ENCODE data around the gene CCDC15.
"Not testable (repeated sequence)": the region's sequence is repeated elsewhere in the genome, so short reads cannot be mapped to it uniquely, and the experiment has no call there.

The CCDC15 gene

DNA sequence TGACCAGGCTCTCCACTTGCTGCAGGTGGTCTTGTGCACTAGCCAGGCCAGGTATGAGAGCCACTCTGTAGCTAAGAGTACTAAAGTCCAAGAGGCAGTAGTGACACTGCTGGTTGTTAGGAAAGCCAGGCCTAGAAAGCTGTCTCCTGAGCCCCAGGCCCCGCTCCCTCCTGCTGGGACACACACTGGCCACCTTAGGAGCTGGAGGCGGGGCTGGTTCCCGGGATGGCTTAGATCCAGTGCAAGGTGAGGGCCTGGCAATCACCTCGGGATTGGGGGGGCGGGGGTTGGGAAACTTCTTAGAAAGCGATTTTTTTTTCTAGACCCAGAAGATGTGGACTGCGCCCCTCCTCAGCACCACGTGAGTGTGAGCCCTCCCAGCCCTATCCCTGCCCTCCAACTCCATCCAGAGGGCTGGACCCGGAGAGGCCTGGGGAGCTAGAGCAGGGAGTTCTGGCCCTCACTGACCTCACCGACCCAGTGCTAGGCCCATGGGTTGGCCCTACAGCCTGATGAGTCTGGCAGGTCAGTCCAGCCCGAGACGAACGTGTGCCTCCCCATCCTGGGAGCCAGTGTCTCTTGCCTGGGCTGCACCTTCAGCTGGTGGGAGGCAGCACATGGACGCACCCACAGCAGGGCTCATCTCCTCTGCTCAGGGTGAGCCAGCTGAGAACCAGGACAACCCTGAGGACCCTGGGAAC, 127.2 kb downstream of the CCDC15 start:
- no peak for DNase-seq

DNA sequence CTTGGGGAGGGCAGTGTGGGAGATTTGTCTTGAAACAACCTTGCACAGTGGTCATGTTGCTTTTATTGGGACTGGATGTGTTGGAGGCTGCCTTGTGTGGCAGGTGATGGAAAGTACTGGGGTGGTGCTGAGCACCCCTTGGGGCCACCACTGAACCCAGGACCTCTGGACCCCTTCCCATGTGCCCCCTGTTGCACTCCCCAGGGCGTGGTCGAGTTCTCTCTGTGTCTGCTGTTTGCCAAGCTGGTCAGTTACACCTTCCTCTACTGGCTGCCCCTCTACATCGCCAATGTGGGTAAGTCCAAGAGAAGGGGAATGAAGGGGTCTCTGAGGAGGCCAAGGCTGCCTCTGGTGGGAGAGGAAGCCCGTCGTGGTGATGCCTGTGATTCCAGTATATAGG, 128.0 kb downstream of the CCDC15 start:
- no peak for DNase-seq
- no peak for TF ChIP-seq POLR2A (IDR thresholded peaks at IDR 0.05; ENCODE audit: low read length)
- no peak for TF ChIP-seq GATA1 (IDR thresholded peaks at IDR 0.05; ENCODE audit: low read depth, low read length)

More for the DNA sequence above, 127.2 kb downstream of the CCDC15 start:
- no peak for TF ChIP-seq POLR2A (IDR thresholded peaks at IDR 0.05; ENCODE audit: low read length)
- no peak for TF ChIP-seq GATA1 (IDR thresholded peaks at IDR 0.05; ENCODE audit: low read depth, low read length)

DNA sequence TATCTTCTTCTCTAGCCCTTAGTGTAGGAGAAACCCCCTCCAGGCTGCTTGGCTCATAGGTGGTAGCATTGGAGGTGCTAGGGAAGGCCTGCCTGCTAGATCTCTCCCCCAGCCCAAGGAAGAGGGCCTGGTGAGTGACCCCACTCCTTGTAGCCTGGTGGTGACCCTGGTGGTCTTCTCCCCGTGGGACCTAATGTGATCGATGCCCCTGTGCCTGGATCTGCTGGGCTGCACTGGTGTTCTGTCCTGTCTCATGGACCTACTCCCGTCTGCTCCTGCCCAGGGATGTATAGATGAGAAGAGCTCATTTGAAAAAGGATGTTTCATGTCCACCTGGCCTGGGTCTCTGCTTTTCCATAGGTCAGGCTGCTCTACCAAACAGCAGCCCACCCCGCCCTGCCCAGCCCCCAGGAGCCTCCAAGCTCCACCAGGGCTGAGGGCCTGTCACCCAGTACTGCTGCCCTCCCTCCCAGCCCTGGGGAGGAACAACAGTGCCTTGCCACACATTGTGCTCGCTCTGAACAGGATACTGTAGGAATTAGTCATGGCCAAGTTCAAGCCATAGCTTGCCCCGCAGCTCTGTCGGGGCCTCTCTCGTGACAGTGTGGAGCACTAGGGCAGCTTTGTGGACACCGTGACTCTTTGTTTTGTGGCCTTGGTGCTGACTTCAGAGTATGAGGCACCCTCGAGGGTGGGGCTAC, 128.8 kb downstream of the CCDC15 start:
- TF ChIP-seq GATA1 (IDR thresholded peaks at IDR 0.05; ENCODE audit: low read depth, low read length) (no peak), POLR2A (IDR thresholded peaks at IDR 0.05; ENCODE audit: low read length) (no peak)
- DNase-seq: no peak

DNA sequence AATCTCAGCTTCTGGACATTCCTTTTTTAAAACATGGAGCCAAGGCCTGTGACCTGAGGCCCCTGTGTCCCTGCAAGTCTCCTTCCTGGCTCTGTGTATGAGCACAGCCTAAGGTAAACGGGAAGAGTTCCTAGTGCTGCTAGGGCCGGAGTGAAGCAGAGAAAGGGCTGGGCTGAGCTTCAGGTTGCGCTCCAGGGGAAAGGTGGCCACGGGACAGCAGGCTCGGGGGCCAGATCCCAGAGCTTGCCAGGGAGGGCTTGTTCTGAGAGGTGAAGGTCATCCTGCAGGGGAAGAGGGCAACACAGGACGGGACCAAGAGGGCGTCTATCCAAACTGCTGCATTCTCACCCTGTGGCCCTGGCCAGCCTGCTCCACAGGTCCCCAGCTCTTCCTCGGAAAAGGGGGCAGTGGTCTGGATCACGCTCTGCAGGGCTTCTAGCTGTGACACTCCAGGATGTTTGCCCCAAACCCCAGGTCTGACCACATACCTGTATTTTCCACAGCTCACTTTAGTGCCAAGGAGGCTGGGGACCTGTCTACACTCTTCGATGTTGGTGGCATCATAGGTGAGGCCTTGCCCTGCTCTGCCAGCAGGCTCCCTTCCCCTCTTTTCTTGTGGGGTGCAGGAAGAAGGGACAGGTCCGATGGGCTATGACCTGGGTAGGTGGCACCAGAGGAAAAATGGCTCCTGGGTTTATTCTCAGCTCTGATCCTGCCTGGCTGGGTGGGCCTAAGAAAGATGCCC, 129.5 kb downstream of the CCDC15 start:
- no peak for TF ChIP-seq GATA1 (IDR thresholded peaks at IDR 0.05; ENCODE audit: low read depth, low read length)
- TF ChIP-seq POLR2A (IDR thresholded peaks at IDR 0.05; ENCODE audit: low read length): no peak
- DNase-seq: no peak

DNA sequence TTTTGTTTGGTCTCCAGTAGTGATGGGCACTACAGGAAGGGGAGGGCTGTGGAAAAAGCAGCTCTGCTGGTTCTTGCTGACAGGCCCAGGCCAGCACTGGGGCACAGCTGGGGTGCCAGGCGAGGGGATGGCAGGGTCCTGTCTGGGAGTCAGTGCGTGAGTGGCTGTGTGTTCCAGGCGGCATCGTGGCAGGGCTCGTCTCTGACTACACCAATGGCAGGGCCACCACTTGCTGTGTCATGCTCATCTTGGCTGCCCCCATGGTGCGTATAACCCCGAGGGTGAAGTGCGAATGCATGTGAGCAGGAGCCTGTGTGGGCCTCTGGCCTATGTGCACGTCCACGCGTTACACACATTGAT, 130.0 kb downstream of the CCDC15 start:
- no peak for DNase-seq
- TF ChIP-seq POLR2A (IDR thresholded peaks at IDR 0.05; ENCODE audit: low read length) (no peak), GATA1 (IDR thresholded peaks at IDR 0.05; ENCODE audit: low read depth, low read length) (no peak)

DNA sequence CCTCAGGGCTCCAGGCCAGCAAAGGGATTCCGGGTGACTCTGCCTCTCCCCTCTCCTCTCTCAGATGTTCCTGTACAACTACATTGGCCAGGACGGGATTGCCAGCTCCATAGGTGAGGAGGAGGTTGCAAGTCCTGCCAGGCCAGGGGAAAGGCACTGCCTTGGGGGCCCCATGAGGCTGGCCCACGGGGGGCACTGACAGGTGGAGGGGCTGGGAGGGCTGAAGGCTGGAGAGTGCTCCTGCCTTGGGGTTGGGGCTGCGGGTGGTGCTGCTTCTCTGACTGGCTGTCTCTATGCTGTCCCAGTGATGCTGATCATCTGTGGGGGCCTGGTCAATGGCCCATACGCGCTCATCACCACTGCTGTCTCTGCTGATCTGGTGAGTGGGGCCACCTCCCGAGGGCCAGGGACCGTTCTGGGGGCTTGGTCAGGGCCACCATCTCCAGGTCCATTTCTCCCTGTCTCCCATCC, 130.8 kb downstream of the CCDC15 start:
- TF ChIP-seq GATA1 (IDR thresholded peaks at IDR 0.05; ENCODE audit: low read depth, low read length): no peak
- TF ChIP-seq POLR2A (IDR thresholded peaks at IDR 0.05; ENCODE audit: low read length): no peak
- DNase-seq: no peak

DNA sequence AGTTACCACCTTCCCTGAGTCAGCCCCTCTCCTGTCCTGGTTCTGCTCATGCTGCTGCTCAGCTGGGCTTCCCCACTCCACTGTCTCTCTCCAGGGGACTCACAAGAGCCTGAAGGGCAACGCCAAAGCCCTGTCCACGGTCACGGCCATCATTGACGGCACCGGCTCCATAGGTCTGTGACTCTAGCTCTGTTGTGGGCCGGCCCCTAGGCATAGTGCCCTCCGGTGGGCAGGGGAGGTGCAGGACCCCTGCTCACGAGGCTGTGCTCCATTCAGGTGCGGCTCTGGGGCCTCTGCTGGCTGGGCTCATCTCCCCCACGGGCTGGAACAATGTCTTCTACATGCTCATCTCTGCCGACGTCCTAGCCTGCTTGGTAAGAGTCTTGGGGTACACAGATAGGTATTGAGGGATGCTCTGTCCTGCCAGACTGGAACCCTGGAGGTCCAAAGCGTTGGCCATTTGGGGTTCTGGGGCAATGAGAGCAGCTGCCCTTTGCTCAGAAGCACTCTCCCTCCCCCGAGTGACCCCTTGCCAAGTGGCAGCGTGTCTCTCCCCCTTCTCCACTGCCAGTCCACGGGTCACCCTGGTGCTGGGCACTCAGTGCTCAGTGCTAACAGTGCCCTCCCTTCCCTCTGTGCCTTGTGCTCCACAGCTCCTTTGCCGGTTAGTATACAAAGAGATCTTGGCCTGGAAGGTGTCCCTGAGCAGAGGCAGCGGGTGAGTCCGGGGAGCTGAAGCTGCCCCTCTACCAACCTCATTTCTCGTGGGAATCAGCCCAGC, 131.5 kb downstream of the CCDC15 start:
- TF ChIP-seq POLR2A (IDR thresholded peaks at IDR 0.05; ENCODE audit: low read length) (no peak), GATA1 (IDR thresholded peaks at IDR 0.05; ENCODE audit: low read depth, low read length) (no peak)
- DNase-seq: no peak

DNA sequence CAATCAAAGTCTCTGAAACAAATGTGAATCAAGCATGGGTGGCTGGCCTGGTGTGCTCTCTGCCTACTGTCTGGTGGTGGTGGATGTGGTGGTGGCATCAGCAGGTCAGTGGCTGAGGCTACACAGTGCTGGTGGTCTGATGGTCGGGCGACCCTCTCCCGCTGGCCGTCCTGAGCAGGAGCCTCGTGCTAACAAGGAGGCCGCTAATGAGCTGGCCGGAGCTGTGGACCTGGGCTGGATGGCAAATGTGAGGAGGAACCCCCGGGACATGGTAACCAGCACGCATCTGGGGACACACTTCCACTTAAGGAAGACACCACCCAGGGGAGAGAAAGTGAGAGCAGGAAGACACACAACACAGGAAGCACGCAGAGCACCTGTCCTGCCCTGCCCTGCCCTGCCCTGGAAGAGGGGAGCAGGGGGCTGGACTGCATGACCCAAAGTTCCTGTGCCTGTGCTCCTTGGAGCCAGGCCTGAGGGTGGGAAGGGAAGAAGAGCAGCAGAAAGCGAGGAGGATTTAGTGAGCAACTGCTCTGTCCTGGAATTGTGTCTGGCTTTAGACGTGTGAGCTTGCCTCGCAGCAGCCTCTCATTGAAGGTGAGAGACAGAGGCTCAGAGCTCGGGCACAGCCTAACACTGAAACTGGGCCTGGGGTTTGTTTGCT, 132.8 kb downstream of the CCDC15 start:
- TF ChIP-seq POLR2A (IDR thresholded peaks at IDR 0.05; ENCODE audit: low read length) (no peak), GATA1 (IDR thresholded peaks at IDR 0.05; ENCODE audit: low read depth, low read length) (no peak)
- DNase-seq: no peak

DNA sequence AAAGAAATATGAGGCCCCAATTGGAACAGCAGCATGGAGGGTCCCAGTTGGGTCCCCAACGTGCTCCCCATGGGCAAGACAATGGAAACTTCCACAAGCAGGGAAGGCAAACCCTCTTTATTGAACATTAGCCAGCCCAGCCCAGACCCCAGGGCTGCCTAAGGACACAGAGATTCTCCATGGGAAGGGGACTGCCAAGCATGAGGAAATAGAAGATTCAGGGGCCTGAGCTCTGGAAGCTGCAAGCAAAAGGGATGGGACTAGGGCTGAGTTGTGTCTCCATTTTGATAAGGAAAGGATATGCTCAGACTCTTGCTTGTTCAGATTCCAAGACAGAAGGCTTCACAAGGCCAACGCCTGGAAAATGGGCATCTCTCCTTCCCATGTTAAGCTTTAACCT, 134.1 kb downstream of the CCDC15 start:
- DNase-seq: no peak
- no peak for TF ChIP-seq POLR2A (IDR thresholded peaks at IDR 0.05; ENCODE audit: low read length)
- no peak for TF ChIP-seq GATA1 (IDR thresholded peaks at IDR 0.05; ENCODE audit: low read depth, low read length)

DNA sequence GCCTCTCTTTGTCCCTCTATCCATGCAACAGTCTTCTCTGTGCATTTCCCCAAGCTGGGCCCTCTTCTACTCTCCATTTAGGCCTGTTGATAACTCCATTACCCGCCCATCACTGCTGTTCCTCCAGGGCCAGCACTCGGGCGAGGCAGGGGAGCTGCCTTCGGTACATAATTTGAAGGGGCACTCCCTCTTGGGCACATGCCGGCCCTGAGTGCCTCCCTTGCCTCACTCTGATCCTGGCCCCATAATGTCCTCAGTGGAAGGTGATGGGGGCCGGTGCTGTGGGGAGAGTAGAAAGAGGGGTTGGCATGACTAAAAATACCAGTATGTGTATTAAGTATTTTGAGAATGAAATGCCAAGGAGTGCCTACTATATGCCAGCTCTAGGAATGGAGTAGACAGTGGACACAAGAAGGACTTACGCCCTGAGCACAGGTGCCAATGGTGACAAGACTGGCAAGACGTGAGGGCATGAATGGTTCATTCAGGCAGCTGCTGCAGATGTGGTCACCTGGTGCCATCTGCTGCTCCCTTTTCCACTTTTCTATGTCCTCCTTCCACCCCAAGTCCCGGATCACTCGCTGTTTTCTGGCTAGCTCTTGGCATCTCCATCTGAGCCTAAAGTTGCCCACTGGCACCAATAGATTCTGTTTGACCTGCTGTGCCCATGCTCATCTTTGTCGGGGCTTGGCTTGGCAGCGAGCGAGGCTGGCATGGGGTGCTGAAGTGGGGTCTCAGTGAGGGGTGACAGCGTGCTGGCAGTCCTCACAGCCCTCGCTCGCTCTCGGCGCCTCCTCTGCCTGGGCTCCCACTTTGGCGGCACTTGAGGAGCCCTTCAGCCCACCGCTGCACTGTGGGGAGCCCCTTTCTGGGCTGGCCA, 134.8 kb downstream of the CCDC15 start:
- no peak for DNase-seq
- TF ChIP-seq GATA1 (IDR thresholded peaks at IDR 0.05; ENCODE audit: low read depth, low read length) (no peak), POLR2A (IDR thresholded peaks at IDR 0.05; ENCODE audit: low read length) (no peak)

DNA sequence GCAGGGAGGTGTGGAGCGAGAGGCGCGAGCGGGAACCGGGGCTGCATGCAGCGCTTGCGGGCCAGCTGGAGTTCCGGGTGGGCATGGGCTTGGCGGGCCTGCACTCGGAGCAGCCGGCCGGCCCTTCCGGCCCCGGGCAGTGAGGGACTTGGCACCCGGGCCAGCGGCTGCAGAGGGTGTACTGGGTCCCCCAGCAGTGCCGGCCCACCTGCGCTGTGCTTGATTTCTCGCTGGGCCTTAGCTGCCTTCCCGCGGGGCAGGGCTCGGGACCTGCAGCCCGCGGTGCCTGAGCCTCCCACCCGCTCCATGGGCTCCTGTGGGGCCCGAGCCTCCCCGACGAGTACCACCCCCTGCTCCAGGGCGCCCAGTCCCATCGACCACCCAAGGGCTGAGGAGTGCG, 135.5 kb downstream of the CCDC15 start:
- DNase-seq: not testable (repeated sequence)

DNA sequence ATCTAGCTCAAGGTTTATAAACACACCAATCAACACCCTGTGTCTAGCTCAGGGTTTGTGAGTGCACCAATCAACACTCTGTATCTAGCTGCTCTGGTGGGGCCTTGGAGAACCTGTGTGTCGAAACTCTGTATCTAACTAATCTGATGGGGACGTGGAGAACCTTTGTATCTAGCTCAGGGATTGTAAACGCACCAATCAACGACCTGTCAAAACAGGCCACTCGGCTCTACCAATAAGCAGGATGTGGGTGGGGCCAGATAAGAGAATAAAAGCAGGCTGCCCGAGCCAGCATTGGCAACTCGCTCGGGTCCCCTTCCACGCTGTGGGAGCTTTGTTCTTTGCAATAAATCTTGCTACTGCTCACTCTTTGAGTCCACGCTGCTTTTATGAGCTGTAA, 136.1 kb downstream of the CCDC15 start:
- not testable (repeated sequence) for DNase-seq

DNA sequence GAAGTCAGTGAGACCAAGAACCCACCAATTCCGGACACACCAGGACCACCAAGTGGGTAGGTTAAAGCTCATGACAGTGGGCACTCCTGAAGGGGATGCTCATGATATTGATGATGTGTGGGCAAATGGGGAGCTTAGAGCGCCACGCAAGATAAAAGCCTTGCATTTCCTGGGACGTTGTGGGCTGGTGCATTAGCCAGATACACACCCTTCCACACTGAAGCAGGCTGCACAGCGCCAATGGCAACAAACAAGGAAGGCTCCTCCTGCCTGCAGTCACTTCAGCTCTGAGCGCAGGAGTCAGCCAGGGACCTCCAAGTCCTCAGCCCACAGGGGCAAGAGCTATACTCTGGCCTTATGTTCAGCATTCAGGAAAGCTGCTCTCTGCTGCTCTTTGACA, 136.8 kb downstream of the CCDC15 start:
- DNase-seq: no peak
- TF ChIP-seq POLR2A (IDR thresholded peaks at IDR 0.05; ENCODE audit: low read length) (peak; percentile 17), GATA1 (IDR thresholded peaks at IDR 0.05; ENCODE audit: low read depth, low read length) (no peak)
